ENCODE measurements around the gene CACHD1. TPM values are rescaled to one million over a fixed set of nuclear protein-coding genes. Genes with fewer than 3 reads are reported as not detected.

CACHD1 gene
- total RNA-seq, 1 experiment from 2014 or later: 29.9 TPM

DNA sequence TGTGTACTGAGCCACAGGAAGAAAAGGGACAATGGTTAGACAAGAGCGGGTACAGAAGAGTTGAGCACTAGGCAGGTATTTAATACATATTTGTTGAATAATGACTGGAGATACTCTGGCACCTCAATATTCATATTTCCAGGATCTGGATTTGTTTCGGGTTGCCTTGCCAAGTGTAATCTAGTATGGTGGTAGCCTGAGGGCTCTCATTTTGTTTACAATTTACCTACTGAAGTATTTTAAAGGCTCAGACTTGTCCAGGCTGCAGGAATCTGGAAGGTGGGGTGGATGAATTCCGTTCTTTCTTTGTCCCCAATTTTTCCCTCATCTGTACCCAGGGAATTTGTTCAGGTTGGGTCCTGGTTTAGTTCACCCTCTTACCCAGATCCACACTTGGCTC, 95.0 kb downstream of the CACHD1 start:
- DNase-seq (ENCODE audit: low read depth, low spot score): no peak
- Histone ChIP-seq H3K36me3 (ENCODE audit: control insufficient read depth, insufficient read depth, low read length) (no peaks in the 10 kb centered on the region), H3K9me3 (ENCODE audit: control insufficient read depth, insufficient read depth, low read depth, low read length) (peaks cover 7% of the 10 kb centered on the region; the same call in 1 of the 2 replicates), H3K4me3 (ENCODE audit: low read depth in 2 of 2, low read length in 2 of 2) (no peak overlapping the region), H3K27ac (ENCODE audit: low read length) (no peak overlapping the region), H3K4me1 (ENCODE audit: control insufficient read depth, insufficient read depth, low read length) (peaks cover 9% of the 10 kb centered on the region; the same call in 1 of the 2 replicates), H3K27me3 (ENCODE audit: control insufficient read depth, insufficient read depth, low read length) (no peaks in the 10 kb centered on the region)
- POLR2A ChIA-PET: no interaction called here
- ATAC-seq: no peak
- intact Hi-C loops (cut with micrococcal nuclease; ENCODE audit: unreplicated experiment) (no loop called here), in situ Hi-C loops (cut with HindIII; ENCODE audit: low pct_unique_long_range_greater_than_20kb, low sequenced_read_pairs) (no loop called here)
- TF ChIP-seq, protein P1, sequence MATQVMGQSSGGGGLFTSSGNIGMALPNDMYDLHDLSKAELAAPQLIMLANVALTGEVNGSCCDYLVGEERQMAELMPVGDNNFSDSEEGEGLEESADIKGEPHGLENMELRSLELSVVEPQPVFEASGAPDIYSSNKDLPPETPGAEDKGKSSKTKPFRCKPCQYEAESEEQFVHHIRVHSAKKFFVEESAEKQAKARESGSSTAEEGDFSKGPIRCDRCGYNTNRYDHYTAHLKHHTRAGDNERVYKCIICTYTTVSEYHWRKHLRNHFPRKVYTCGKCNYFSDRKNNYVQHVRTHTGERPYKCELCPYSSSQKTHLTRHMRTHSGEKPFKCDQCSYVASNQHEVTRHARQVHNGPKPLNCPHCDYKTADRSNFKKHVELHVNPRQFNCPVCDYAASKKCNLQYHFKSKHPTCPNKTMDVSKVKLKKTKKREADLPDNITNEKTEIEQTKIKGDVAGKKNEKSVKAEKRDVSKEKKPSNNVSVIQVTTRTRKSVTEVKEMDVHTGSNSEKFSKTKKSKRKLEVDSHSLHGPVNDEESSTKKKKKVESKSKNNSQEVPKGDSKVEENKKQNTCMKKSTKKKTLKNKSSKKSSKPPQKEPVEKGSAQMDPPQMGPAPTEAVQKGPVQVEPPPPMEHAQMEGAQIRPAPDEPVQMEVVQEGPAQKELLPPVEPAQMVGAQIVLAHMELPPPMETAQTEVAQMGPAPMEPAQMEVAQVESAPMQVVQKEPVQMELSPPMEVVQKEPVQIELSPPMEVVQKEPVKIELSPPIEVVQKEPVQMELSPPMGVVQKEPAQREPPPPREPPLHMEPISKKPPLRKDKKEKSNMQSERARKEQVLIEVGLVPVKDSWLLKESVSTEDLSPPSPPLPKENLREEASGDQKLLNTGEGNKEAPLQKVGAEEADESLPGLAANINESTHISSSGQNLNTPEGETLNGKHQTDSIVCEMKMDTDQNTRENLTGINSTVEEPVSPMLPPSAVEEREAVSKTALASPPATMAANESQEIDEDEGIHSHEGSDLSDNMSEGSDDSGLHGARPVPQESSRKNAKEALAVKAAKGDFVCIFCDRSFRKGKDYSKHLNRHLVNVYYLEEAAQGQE (IDR thresholded peaks at IDR 0.05; ENCODE audit: insufficient read depth in 1 of 2, low read depth in 2 of 2, low read length in 1 of 2): no peak
- no peak for TF ChIP-seq TCF7L2 (IDR thresholded peaks at IDR 0.05; ENCODE audit: low read depth, low read length)
- no peak for TF ChIP-seq POLR2AphosphoS5 (IDR thresholded peaks at IDR 0.05; ENCODE audit: low read depth, low read length)
- TF ChIP-seq SIN3A (IDR thresholded peaks at IDR 0.05; ENCODE audit: borderline replicate concordance, insufficient read depth, low read depth, low read length): no peak
- TF ChIP-seq CTCF (IDR thresholded peaks at IDR 0.05): no peak
- no TSS peak for BruUV-seq (replicated peaks)
- CTCF ChIA-PET: no interaction called here

DNA sequence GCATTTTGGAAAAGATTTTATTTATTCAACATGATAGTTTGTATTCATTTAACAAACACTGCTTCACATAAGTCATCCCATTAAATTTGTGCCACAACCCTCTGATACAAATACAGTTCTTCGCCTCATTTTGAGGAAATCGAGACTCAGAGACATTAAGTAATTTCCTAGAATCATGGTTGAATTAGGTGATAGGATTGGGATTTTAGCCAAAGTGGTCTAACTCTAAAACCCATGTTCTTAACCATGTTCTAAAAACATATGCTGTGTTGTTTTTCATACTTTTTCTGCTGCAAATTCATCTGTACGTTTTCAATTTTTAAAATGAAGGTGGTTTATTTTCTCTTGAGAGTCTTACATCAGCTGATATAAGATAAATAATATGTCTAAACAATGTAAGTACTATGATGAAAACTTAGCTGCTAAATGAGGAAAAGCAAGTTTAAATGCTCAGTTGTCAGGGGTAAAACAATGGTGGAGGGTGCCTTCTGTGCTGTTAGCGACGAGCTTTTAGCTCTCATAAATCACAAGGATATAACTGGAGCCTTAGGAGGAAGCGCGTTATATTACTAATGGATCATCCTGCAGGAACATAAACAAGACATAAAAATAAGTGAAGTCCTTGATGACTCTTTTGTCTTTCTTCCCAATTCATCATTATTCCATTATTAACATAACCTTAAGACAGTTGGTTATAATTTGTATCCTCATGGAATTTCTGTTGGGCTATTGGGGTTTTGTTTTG, 97.7 kb downstream of the CACHD1 start:
- H3K9me3 ChIP-seq (ENCODE audit: control insufficient read depth, insufficient read depth, low read depth, low read length): 0 out of 2 replicates have a peak, but pooled peaks cover 2% of the 10 kb centered on the region
- BruUV-seq (replicated peaks): no TSS peak
- ChIA-PET CTCF (no interaction called here), POLR2A (interaction anchor here (0.7 kb wide), 1 partner anchor 159 kb away, joined by 3 read pairs; no protein-coding TSS in a partner anchor)
- DNase-seq (ENCODE audit: low read depth, low spot score): no peak
- peaks cover 9% of the 10 kb centered on the region; the same call in 1 of the 2 replicates for H3K4me1 ChIP-seq (ENCODE audit: control insufficient read depth, insufficient read depth, low read length)
- TF ChIP-seq TCF7L2 (IDR thresholded peaks at IDR 0.05; ENCODE audit: low read depth, low read length): no peak
- TF ChIP-seq, protein P1 (IDR thresholded peaks at IDR 0.05; ENCODE audit: insufficient read depth in 1 of 2, low read depth in 2 of 2, low read length in 1 of 2): no peak
- no peak for TF ChIP-seq SIN3A (IDR thresholded peaks at IDR 0.05; ENCODE audit: borderline replicate concordance, insufficient read depth, low read depth, low read length)
- TF ChIP-seq POLR2AphosphoS5 (IDR thresholded peaks at IDR 0.05; ENCODE audit: low read depth, low read length): no peak
- TF ChIP-seq CTCF (IDR thresholded peaks at IDR 0.05): no peak
- in situ Hi-C loops (cut with HindIII; ENCODE audit: low pct_unique_long_range_greater_than_20kb, low sequenced_read_pairs) (no loop called here), intact Hi-C loops (cut with micrococcal nuclease; ENCODE audit: unreplicated experiment) (no loop called here)
- H3K27ac ChIP-seq (ENCODE audit: low read length): no peak overlapping the region
- no peak overlapping the region for H3K4me3 ChIP-seq (ENCODE audit: low read depth in 2 of 2, low read length in 2 of 2)
- H3K27me3 ChIP-seq (ENCODE audit: control insufficient read depth, insufficient read depth, low read length): no peaks in the 10 kb centered on the region
- ATAC-seq: no peak
- H3K36me3 ChIP-seq (ENCODE audit: control insufficient read depth, insufficient read depth, low read length): no peaks in the 10 kb centered on the region
